Stimulated activated naive CD8-positive, alpha-beta T cell treated with anti-CD3 and anti-CD28 coated beads, Interleukin-15, amount 100 ng/mL, for 72 hours (primary cell): ENCODE measurements around the gene THEM4.
"Not testable (repeated sequence)": the region's sequence is repeated elsewhere in the genome, so short reads cannot be mapped to it uniquely, and the experiment has no call there.

Experiments
- ATAC-seq: fragments of 150-1000 bp; cut with Tn5 transposase; 2 replicates; pipeline ENCODE4 v1.10.0; 2021; ENCODE audit warnings: mild to moderate bottlenecking, moderate library complexity
- DNase-seq, 2 donors: peaks; one replicate each; pipeline ENCODE4 v3.0.0; 2021 to 2022
- H3K27ac Mint-ChIP-seq, 2 donors: one replicate each; pipeline ENCODE4 v1.8.0; 2022; ENCODE audit warnings: mild to moderate bottlenecking in 2 of 2, mixed read lengths in 2 of 2, moderate library complexity in 2 of 2
- H3K27me3 Mint-ChIP-seq: one replicate; pipeline ENCODE4 v1.8.0; 2022; ENCODE audit warnings: mixed read lengths
- H3K4me1 Mint-ChIP-seq: one replicate; pipeline ENCODE4 v1.8.0; 2022; ENCODE audit warnings: mild to moderate bottlenecking, mixed read lengths
- H3K4me3 Mint-ChIP-seq, 2 donors: one replicate each; pipeline ENCODE4 v1.8.0; 2022; ENCODE audit warnings: mild to moderate bottlenecking in 2 of 2, mixed read lengths in 2 of 2, moderate library complexity in 1 of 2
- H3K9me3 Mint-ChIP-seq, 2 donors: one replicate each; pipeline ENCODE4 v1.8.0; 2022; ENCODE audit warnings: mixed read lengths in 2 of 2

The THEM4 gene

DNA sequence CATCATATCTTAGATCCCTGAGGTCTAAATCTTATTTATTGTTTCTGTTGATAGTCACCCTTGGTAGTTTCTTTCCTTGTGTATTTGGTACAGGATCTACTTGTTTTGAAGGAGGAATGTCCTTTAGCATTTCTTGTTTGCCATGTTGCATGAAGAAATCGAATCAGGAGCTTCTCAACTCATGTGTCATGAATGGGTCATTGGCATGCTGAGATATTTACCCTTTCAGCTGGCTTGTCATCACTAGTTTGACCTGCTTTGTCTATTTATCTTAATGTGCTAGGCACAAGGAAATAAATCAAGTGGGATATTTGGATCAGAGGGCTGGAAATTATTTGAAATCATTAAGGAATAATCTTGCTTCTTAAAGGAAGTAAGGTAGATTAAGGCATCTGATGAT lies 23.8 kb downstream of the THEM4 start:
- H3K9me3 Mint-ChIP-seq, result no peaks in the 10 kb centered on the region
- H3K4me1 Mint-ChIP-seq, result no peaks in the 10 kb centered on the region
- no peak overlapping the region for H3K27ac Mint-ChIP-seq
- no peak overlapping the region for H3K4me3 Mint-ChIP-seq
- ATAC-seq (no peak), DNase-seq (no peak)
- H3K27me3 Mint-ChIP-seq, result no peaks in the 10 kb centered on the region

DNA sequence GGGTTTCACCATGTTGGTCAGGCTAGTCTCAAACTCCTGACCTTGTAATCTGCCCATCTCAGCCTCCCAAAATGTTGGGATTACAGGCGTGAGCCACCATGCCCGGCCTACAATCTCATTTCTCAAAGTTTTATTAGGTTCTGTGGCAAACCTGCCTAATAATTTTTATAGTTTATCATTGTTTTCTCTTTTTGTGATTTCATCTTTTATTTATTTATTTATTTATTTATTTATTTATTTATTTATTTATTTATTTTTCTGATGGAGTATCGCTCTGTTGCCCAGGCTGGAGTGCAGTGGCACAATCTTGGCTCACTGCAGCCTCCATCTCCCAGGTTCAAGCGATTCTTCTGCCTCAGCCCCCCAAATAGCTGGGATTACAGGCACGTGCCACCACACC lies 24.4 kb downstream of the THEM4 start:
- ATAC-seq, DNase-seq, H3K27me3 Mint-ChIP-seq, H3K9me3 Mint-ChIP-seq, H3K27ac Mint-ChIP-seq, H3K4me3 Mint-ChIP-seq, H3K4me1 Mint-ChIP-seq: not testable (repeated sequence)

DNA sequence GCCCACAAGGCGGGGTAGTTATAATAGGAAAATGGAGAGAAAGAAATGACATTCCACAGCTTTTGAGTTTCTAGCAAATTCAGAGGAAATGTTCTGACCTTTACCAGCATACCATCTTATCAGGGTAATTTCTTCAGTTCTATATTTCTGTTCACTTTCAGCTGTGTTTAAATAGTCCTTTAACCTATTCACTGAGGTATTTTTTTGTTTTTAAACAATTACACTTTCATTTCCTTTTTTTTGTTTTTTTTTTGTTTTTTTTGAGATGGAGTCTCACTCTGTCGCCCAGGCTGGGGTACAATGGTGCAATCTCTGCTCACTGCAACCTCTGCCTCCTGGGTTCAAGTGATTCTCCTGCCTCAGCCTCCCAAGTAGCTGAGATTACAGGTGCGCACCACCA lies 24.9 kb downstream of the THEM4 start:
- DNase-seq, H3K4me1 Mint-ChIP-seq, H3K4me3 Mint-ChIP-seq, ATAC-seq, H3K9me3 Mint-ChIP-seq, H3K27me3 Mint-ChIP-seq, H3K27ac Mint-ChIP-seq: not testable (repeated sequence)

DNA sequence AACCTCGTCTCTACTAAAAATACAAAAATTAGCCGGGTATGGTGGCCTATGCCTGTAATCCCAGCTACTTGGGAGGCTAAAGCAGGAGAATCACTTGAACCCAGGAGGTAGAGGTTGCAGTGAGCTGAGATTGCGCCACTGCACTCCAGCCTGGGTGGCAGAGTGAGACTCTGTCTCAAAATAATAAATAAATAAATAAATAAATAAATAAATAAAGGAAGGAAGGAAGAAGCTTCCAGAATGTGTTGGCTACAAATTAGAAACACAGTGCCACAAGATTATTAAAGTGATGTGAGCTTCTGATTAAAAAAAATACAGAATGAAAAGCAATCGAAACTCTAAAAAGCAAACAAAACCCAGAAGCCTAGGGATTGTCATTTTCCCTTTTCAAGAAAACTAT lies 25.4 kb downstream of the THEM4 start:
- not testable (repeated sequence) for ATAC-seq, DNase-seq, H3K4me1 Mint-ChIP-seq, H3K27me3 Mint-ChIP-seq, H3K27ac Mint-ChIP-seq, H3K9me3 Mint-ChIP-seq, H3K4me3 Mint-ChIP-seq

DNA sequence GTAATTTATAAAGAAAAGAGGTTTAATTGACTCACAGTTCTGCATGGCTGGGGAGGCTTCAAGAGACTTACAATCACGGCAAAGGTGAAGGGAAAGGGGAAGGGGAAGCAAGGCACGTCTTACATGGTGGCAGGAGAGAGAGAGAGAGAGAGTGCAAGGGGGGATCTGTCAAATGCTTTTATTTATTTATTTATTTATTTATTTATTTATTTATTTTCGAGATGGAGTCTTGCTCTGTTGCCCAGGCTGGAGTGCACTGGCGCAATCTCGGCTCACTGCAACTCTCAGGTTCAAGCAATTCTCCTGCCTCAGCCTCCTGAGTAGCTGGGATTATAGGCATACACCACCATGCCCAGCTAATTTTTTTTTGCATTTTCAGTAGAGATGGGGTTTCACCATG lies 26.4 kb downstream of the THEM4 start:
- not testable (repeated sequence) for H3K4me3 Mint-ChIP-seq, H3K4me1 Mint-ChIP-seq, DNase-seq, ATAC-seq, H3K9me3 Mint-ChIP-seq, H3K27me3 Mint-ChIP-seq, H3K27ac Mint-ChIP-seq

DNA sequence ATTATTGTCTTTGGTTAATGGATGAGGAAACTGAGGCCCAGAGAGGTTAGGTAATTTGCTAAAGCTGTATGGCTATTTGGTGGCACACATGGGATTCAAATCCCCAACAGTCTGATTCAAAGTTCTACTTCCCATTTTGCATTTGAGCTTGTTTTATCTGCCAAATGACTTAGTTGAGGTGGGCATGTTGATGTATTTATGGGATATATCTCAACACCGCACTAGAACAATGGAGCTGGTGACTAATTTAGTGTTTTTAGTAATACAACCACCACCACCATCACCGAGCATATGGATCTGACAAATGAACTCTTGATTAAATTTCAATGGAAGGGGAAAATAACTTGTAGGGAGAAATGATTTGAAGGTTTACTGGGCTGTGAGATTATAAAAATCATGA lies 26.8 kb downstream of the THEM4 start:
- Mint-ChIP-seq H3K4me1 (no peaks in the 10 kb centered on the region), H3K27me3 (no peaks in the 10 kb centered on the region), H3K4me3 (no peak overlapping the region), H3K27ac (no peak overlapping the region), H3K9me3 (no peaks in the 10 kb centered on the region)
- DNase-seq (no peak), ATAC-seq (no peak)

DNA sequence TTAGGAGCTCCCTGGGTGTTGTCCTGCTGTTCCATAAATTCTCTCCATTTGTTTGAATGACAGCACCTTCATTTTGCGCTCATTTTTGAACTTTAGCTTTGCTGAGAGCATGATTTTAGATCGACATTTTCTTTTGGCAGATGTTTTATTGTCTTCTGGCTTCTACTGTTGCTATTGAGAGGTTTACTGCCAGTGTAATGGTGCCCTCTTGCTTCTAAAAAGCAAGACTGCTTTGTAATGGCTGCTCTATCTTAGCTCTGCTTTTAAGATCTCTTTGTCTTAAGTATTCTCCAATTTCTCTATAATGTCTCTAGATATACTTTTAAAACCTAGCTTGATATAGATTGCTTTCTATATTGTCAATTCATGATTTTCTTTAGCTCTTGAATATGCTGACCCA lies 27.8 kb downstream of the THEM4 start:
- no peak overlapping the region for H3K27ac Mint-ChIP-seq
- H3K27me3 Mint-ChIP-seq, result no peaks in the 10 kb centered on the region
- no peaks in the 10 kb centered on the region for H3K9me3 Mint-ChIP-seq
- ATAC-seq, result no peak
- H3K4me1 Mint-ChIP-seq, result no peaks in the 10 kb centered on the region
- DNase-seq, result no peak
- no peak overlapping the region for H3K4me3 Mint-ChIP-seq

DNA sequence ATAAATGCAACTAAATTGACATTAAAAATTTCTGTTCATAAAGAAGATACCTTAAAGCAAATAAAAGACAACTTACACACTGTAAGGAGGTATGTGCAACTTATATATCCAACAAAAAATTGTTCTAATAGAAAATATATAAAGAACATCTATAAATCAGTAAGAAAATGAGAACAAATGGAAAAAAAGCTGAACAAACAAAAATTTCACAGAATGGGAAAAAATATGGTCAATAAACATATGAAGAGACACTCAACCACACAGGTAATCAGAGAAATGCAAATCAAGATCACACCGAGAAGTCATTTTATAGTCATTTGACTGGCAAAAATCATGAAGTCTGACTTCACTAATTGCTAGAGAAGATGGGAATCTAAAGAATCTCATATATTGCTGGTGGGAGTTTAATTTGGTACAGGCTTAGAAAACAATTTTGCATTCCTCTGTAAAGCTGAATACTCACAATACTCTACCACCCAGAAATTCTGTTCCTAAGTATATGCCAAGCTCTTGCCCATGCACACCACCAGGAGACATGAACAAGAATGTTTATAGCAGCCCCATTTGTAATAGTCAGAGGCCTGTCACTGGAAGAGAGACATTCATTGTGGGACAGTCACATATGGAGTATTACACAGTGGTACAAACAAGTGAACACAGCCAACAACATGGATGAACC lies 33.8 kb downstream of the THEM4 start:
- H3K27me3 Mint-ChIP-seq, result no peaks in the 10 kb centered on the region
- H3K9me3 Mint-ChIP-seq, result no peaks in the 10 kb centered on the region
- peaks cover 15% of the 10 kb centered on the region for H3K4me1 Mint-ChIP-seq
- no peak overlapping the region for H3K27ac Mint-ChIP-seq
- ATAC-seq (no peak), DNase-seq (no peak)
- H3K4me3 Mint-ChIP-seq, result no peak overlapping the region

DNA sequence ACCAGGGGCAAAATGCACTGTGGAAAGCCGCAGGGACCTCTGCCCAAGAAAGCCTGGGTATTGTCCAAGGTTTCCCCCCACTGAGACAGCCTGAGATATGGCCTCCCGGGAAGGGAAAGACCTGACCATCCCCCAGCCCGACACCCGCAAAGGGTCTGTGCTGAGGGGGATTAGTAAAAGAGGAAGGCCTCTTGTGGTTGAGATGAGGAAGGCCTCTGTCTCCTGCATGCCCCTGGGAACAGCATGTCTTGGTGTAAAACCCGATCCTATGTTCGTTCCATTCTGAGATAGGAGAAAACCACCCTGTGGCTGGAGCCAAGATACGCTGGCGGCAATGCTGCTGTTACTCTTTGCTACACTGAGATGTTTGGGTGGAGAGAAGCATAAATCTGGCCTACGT lies 36.5 kb downstream of the THEM4 start:
- H3K4me1 Mint-ChIP-seq, result peaks cover 15% of the 10 kb centered on the region
- not testable (repeated sequence) for H3K27ac Mint-ChIP-seq, ATAC-seq, DNase-seq, H3K27me3 Mint-ChIP-seq, H3K4me3 Mint-ChIP-seq, H3K9me3 Mint-ChIP-seq

DNA sequence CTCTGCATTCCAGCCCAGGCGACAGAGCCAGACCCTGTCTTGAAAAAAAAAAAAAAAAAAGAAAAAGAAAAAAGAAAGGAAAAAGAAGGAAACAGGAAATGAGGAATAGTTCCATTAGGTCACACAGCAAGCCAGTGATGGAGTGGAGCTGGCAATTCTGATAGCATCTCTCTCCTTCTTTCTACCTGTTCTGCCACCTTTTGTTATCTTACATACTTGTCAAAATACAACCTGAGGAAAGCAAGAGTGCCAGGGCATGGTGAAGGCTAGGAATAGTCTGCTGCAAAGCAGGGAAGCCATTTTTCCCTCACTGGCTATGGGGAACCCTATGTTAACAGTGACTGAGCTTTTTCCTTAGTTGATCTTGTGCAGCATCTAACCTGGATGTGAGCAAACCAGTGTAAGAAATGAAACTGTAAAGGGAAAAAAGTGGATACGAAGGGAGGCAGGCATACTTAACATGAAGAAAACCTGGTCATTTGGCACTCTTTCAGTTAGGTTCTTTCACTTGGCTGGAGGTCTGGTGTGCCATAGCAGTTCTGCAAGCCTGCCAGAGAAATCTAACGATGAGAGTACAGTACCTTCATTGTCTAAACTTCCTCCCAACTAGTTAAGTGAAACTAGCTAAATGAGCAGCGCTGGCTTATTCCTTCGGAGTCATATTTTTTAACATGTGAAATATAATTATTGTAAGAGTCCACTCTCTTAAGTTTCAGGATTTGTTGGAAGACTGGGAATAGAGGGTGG lies 37.9 kb downstream of the THEM4 start:
- H3K27ac Mint-ChIP-seq, result no peak overlapping the region
- H3K27me3 Mint-ChIP-seq, result no peaks in the 10 kb centered on the region
- peaks cover 15% of the 10 kb centered on the region for H3K4me1 Mint-ChIP-seq
- ATAC-seq (no peak), DNase-seq (no peak)
- H3K4me3 Mint-ChIP-seq, result no peak overlapping the region
- H3K9me3 Mint-ChIP-seq, result peaks cover 0 to 3% of the 10 kb centered on the region in 2 donors

DNA sequence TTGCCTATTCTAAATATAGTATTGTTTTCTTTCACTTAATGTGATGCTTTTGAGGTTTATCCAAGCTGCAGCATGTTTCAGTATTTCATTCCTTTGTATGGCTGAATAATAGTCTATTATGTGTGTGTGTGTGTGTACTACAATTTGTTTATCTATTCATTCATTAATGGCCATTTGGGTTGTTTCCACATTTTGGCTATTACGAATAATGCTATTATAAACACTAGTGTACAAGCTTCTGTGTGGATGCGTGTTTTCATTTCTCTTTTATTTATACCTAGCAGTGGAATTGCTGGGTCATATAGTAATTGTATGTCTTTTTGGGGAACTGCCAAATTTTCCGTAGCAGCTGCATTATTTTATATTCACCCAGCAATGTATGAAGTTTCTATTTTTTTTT lies 40.8 kb downstream of the THEM4 start:
- Mint-ChIP-seq H3K27me3 (peaks cover 9% of the 10 kb centered on the region), H3K4me3 (no peak overlapping the region), H3K27ac (no peak overlapping the region), H3K4me1 (no peaks in the 10 kb centered on the region), H3K9me3 (peaks cover 0 to 3% of the 10 kb centered on the region in 2 donors)
- ATAC-seq, result no peak
- no peak for DNase-seq

DNA sequence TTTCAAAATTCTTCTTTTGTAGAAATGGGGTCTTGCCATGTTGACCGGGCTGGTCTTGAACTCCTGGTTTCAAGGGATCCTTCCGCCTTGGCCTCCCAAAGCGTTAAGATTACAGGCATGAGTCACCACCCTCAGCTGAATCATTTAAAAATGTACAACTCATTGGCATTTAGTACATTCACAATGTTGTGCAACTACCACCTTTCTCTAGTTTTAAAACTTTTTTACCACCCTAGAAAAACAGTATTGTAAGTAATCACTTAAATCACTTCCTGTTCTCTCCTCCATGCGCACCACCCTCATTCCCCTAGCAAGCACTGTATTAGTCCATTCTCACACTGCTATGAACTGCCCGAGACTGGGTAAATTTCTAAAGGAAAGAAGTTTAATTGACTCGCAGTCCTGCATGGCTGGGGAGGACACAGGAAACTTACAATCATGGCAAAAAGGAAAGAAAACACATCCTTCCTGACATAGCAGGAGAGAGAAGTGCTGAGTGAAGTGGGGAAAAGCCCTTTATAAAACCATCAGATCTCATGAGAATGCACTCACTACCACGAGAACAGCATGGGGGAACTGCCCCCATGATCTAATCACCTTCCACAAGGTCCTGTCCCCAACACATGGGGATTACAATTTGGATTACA lies 41.4 kb downstream of the THEM4 start:
- peaks cover 0 to 3% of the 10 kb centered on the region in 2 donors for H3K9me3 Mint-ChIP-seq
- H3K4me3 Mint-ChIP-seq, result no peak overlapping the region
- no peak overlapping the region for H3K27ac Mint-ChIP-seq
- peak; percentile 40 for ATAC-seq
- H3K27me3 Mint-ChIP-seq, result peaks cover 9% of the 10 kb centered on the region
- H3K4me1 Mint-ChIP-seq, result no peaks in the 10 kb centered on the region
- no peak for DNase-seq

DNA sequence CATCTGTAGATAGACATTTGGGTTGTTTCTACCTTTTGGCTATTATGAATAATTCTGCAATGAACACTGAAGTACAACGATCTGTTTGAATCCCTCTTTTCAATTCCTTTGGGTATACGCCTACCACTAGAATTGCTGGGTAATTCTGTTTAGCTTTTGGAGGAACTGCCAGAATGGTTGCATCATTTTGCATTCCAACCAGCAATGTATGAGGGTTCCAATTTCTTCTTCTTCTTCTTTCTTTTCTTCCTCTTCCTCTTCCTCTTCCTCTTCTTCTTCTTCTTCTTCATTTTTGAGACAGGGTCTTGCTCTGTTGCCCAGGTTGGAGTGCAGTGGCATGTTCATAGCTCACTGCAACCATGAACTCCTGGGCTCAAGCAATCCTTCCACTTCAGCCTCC lies 42.0 kb downstream of the THEM4 start:
- Mint-ChIP-seq H3K27ac (no peak overlapping the region), H3K9me3 (peaks cover 0 to 3% of the 10 kb centered on the region in 2 donors), H3K27me3 (peaks cover 9% of the 10 kb centered on the region), H3K4me3 (no peak overlapping the region), H3K4me1 (no peaks in the 10 kb centered on the region)
- no peak for DNase-seq
- ATAC-seq, result no peak

DNA sequence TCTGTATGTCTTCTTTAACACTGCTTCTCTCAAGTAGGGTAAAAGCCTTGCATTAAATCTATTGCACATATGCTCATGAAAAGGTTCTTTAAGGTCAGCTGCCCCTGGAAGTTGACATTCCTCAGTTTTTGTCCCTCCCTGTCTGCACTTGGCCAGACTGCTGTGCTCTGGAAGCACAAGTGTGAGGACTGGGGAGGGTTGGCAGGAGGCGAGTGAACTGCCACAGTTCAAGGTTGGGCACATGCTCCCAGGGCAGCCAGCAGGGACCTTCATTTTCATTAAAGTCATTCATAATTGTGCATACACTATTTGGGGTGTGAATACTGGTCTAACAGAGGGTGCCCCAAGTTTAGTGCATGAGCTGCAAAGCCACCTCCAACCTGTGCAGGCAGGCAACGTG lies 44.9 kb downstream of the THEM4 start:
- Mint-ChIP-seq H3K27me3 (peaks cover 9% of the 10 kb centered on the region), H3K9me3 (peaks cover 0 to 3% of the 10 kb centered on the region in 2 donors), H3K4me1 (peaks cover 5% of the 10 kb centered on the region), H3K27ac (no peak overlapping the region), H3K4me3 (no peak overlapping the region)
- no peak for DNase-seq
- no peak for ATAC-seq

DNA sequence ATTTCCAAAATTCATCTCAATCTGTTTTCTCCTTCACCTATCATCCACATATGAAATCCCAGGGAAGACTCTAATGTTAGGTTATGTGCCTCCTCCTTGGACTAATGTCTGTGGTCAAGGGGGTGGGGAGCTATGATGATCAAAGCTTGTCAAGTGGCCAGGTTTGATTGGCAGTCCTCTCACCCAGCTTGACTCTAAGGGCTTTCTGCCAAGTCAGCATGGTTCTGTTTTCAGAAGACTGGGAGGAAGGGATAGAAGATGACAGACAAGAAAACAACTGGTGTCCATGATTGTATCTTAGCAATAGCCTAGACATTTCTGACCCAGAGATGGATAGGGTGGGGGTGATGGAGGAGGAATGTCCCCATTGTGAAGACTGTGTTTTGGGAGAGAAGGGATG lies 46.7 kb downstream of the THEM4 start:
- Mint-ChIP-seq H3K27ac (no peak overlapping the region), H3K9me3 (peaks cover 0 to 2% of the 10 kb centered on the region in 2 donors), H3K4me1 (peaks cover 5% of the 10 kb centered on the region), H3K27me3 (peaks cover 9% of the 10 kb centered on the region), H3K4me3 (no peak overlapping the region)
- DNase-seq, result no peak
- no peak for ATAC-seq

DNA sequence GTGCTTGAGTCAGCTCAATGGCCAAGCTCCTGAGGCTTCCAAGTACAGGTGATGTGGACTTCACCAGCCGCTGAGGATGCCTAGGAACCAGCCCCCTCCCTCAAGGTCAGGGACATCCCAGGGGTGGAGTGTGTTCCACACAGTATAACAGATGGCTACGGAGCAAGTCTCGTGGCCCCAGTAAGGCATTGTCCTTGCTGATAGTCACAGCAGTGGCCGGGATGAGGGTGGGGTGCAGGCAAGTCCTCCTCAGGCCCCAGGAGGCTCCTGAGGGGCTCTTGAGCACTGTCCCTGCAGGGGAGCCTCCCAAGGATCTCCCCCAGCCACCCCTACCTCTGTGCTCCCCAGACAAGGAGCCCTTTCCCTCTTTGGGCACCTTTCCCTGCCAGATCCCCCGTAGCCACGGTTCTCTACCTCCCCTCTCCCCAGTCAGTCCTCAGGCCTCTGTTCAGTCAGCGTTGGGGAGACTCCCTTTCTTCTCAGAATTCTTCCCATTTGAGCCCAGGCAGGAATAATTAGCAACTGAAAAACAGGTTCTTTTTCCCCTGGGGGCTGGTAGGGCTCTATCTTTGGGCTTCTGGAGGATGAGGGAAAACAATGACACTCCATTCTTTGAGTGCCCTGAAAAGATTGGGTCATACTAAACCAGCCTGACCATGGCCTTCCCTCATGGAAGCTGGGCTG lies 48.7 kb downstream of the THEM4 start:
- Mint-ChIP-seq H3K27me3 (peaks cover 9% of the 10 kb centered on the region), H3K4me1 (peaks cover 5% of the 10 kb centered on the region), H3K27ac (no peak overlapping the region), H3K4me3 (no peak overlapping the region), H3K9me3 (no peaks in the 10 kb centered on the region)
- ATAC-seq (no peak), DNase-seq (no peak)
